Activated CD8-positive, alpha-beta T cell treated with anti-CD3 and anti-CD28 coated beads for 36 hours (primary cell): Measurements from ENCODE around the gene MIA2. TPM values are rescaled to one million over a fixed set of nuclear protein-coding genes. Genes with fewer than 3 reads are reported as not detected.

Source experiments
- ATAC-seq: fragments of 200-7000 bp; cut with Tn5 transposase; one replicate; pipeline ENCODE4 v1.10.0; 2021; ENCODE audit warnings: mild to moderate bottlenecking, moderate library complexity
- CTCF ChIA-PET: fragments of 350-600 bp; sonication (Branson Sonifier 250); formaldehyde crosslinking; loops from one replicate; lab custom pipeline; 2021; ENCODE audit warnings: antibody characterized with exemption; lab: Charles Lee
- POLR2A ChIA-PET: fragments of 350-600 bp; sonication (Branson Sonifier 250); formaldehyde crosslinking; loops from one replicate; lab custom pipeline; 2021; ENCODE audit warnings: antibody characterized with exemption; lab: Charles Lee
- DNase-seq: peaks from one replicate; pipeline ENCODE4 v3.0.0-alpha.2; 2020
- H3K27ac Mint-ChIP-seq: one replicate; pipeline ENCODE4 v1.8.0; 2021; ENCODE audit warnings: mild to moderate bottlenecking, mixed read lengths
- H3K27me3 Mint-ChIP-seq: one replicate; pipeline ENCODE4 v1.8.0; 2021; ENCODE audit warnings: mixed read lengths
- H3K36me3 Mint-ChIP-seq: one replicate; pipeline ENCODE4 v1.8.0; 2021; ENCODE audit warnings: low read depth, mixed read lengths
- H3K4me1 Mint-ChIP-seq: one replicate; pipeline ENCODE4 v1.8.0; 2021; ENCODE audit warnings: low read depth, mixed read lengths
- H3K4me3 Mint-ChIP-seq: one replicate; pipeline ENCODE4 v1.8.0; 2021; ENCODE audit warnings: mild to moderate bottlenecking, moderate library complexity, mixed read lengths
- H3K9me3 Mint-ChIP-seq: one replicate; pipeline ENCODE4 v1.8.0; 2021; ENCODE audit warnings: mixed read lengths
- intact Hi-C: fragments of 100-400 bp; cut with micrococcal nuclease; formaldehyde crosslinking; loops from one replicate; pipeline ENCODE4 v1.10.0; 2022
- total RNA-seq, 2 experiments: library from RNA; stranded (reverse); gene quantifications; one replicate each; pipeline ENCODE4 v1.2.3, GENCODE V29; 2021
- TF ChIP-seq, protein P1 (sequence below): fragments of 200-600 bp; IDR thresholded peaks from one replicate; pipeline ENCODE4 v1.8.0; 2022; ENCODE audit warnings: antibody characterized with exemption, mild to moderate bottlenecking

The MIA2 gene, protein sequence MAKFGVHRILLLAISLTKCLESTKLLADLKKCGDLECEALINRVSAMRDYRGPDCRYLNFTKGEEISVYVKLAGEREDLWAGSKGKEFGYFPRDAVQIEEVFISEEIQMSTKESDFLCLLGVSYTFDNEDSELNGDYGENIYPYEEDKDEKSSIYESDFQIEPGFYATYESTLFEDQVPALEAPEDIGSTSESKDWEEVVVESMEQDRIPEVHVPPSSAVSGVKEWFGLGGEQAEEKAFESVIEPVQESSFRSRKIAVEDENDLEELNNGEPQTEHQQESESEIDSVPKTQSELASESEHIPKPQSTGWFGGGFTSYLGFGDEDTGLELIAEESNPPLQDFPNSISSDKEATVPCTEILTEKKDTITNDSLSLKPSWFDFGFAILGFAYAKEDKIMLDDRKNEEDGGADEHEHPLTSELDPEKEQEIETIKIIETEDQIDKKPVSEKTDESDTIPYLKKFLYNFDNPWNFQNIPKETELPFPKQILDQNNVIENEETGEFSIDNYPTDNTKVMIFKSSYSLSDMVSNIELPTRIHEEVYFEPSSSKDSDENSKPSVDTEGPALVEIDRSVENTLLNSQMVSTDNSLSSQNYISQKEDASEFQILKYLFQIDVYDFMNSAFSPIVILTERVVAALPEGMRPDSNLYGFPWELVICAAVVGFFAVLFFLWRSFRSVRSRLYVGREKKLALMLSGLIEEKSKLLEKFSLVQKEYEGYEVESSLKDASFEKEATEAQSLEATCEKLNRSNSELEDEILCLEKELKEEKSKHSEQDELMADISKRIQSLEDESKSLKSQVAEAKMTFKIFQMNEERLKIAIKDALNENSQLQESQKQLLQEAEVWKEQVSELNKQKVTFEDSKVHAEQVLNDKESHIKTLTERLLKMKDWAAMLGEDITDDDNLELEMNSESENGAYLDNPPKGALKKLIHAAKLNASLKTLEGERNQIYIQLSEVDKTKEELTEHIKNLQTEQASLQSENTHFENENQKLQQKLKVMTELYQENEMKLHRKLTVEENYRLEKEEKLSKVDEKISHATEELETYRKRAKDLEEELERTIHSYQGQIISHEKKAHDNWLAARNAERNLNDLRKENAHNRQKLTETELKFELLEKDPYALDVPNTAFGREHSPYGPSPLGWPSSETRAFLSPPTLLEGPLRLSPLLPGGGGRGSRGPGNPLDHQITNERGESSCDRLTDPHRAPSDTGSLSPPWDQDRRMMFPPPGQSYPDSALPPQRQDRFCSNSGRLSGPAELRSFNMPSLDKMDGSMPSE (N-terminal part only)
- total RNA-seq: 10 to 100 TPM; 17.6 to 18.3 TPM

- TF ChIP-seq, protein P1, sequence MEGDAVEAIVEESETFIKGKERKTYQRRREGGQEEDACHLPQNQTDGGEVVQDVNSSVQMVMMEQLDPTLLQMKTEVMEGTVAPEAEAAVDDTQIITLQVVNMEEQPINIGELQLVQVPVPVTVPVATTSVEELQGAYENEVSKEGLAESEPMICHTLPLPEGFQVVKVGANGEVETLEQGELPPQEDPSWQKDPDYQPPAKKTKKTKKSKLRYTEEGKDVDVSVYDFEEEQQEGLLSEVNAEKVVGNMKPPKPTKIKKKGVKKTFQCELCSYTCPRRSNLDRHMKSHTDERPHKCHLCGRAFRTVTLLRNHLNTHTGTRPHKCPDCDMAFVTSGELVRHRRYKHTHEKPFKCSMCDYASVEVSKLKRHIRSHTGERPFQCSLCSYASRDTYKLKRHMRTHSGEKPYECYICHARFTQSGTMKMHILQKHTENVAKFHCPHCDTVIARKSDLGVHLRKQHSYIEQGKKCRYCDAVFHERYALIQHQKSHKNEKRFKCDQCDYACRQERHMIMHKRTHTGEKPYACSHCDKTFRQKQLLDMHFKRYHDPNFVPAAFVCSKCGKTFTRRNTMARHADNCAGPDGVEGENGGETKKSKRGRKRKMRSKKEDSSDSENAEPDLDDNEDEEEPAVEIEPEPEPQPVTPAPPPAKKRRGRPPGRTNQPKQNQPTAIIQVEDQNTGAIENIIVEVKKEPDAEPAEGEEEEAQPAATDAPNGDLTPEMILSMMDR: no peak
- DNase-seq: no peak
- ChIA-PET POLR2A (no interaction called here), CTCF (interaction anchor here (1.0 to 2.3 kb wide), 2 partner anchors 193 to 235 kb away, joined by 3 to 6 read pairs; no protein-coding TSS in a partner anchor)
- ATAC-seq: no peak
- peaks cover 32% of the 10 kb centered on the region for H3K4me1 Mint-ChIP-seq
- no peak within 1 kb of the TSS for H3K4me3 Mint-ChIP-seq
- intact Hi-C loops: loop anchor here (10.0 kb wide), 1 partner anchor 131 kb away; no protein-coding TSS in a partner anchor
- H3K27me3 Mint-ChIP-seq: no peaks in the 10 kb centered on the region
- no peaks in the 10 kb centered on the region for H3K36me3 Mint-ChIP-seq
- peak within 1 kb of the TSS; percentile 84 for H3K27ac Mint-ChIP-seq
- no peaks in the 10 kb centered on the region for H3K9me3 Mint-ChIP-seq
These were observed at the start of gene MIA2 for GRCh38 chr14:39233680-39234326. MIA2 (plus strand) TSS chr14:39233915; CDS start chr14:39234115, 200 bp downstream.

GRCh38 chr14:39184628-39185255 is 49.0 kb upstream of the MIA2 start:
- Mint-ChIP-seq H3K36me3 (peaks cover 25% of the 10 kb centered on the region), H3K9me3 (no peaks in the 10 kb centered on the region), H3K4me1 (peaks cover 21% of the 10 kb centered on the region), H3K27ac (no peak overlapping the region), H3K4me3 (no peak overlapping the region), H3K27me3 (no peaks in the 10 kb centered on the region)
- TF ChIP-seq, protein P1: no peak
- intact Hi-C loops: loop anchor here (5.0 kb wide), 1 partner anchor 43 kb away; no protein-coding TSS in a partner anchor
- POLR2A ChIA-PET: interaction anchor here (1.0 to 3.3 kb wide), 12 partner anchors 7 to 88 kb away, joined by 3 to 17 read pairs (median 5); partner anchors contain the start of genes GEMIN2, PNN, SEC23A and TRAPPC6B
- DNase-seq (no peak), ATAC-seq (no peak)
- CTCF ChIA-PET: interaction anchor here (2.1 kb wide), 1 partner anchor 242 kb away, joined by 8 read pairs; no protein-coding TSS in a partner anchor

DNA sequence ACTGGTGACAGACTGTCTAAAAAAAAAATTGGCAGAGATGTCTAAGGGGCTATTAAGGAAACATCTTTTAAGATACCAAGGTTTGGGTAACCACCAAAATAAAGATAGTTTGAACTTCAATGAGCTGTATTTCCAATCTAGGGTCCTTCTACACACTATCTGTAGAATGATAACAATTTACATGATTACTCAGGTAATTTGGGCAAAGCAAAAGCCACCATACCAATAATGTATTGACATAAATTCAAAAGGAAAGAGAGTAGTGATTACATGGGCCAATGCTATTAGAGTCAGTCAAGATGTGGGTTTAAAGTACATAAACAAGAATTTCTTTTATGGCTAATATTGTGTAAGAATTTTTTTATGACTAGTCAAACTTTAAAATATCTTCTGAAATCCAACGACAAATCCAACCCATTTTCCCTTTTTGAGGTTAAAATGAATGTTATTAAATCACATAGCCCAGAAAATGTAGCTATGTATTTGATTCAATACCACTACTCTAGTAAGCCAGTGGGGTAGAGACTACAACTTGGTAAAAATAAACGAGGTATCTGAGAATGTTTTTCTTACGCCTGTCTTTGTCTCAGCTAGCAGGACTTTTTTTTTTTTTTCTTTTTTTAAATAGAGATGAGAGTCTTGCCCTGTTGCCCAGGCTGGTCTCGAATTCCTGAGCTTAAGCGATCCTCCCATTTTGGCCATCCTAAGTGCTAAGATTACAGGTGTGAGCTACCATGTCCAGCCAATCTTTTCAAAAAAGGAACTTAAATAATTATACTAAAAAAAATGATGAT is 48.3 kb upstream of the MIA2 start:
- Mint-ChIP-seq H3K36me3 (peaks cover 25% of the 10 kb centered on the region), H3K27me3 (no peaks in the 10 kb centered on the region), H3K9me3 (no peaks in the 10 kb centered on the region), H3K27ac (no peak overlapping the region), H3K4me3 (no peak overlapping the region), H3K4me1 (peaks cover 18% of the 10 kb centered on the region)
- POLR2A ChIA-PET: interaction anchor here (0.8 to 3.3 kb wide), 15 partner anchors 8 to 88 kb away, joined by 3 to 17 read pairs (median 4); partner anchors contain the start of genes GEMIN2, PNN, SEC23A and TRAPPC6B
- TF ChIP-seq, protein P1: no peak
- ATAC-seq: no peak
- CTCF ChIA-PET: interaction anchor here (2.1 kb wide), 1 partner anchor 241 kb away, joined by 8 read pairs; no protein-coding TSS in a partner anchor
- DNase-seq: no peak
- intact Hi-C loops: no loop called here
